Esophagus muscularis mucosa (tissue), 4 donors: Measurements from ENCODE around the gene ANKRD16. TPM values are rescaled to one million over a fixed set of nuclear protein-coding genes. Genes with fewer than 3 reads are reported as not detected.

ENCODE experiments used
- DNase-seq: peaks from one replicate; pipeline ENCODE4 v3.0.0-alpha.2; 2017; ENCODE audit errors: extremely low spot score
- H3K27ac ChIP-seq, 4 donors: fragments of 200-600 bp; sonication (generic); replicated peaks in 1 of 4; 1 replicate in 3 of 4; 2 replicates in 1 of 4; pipeline ENCODE4 v1.5.1; 2016 to 2019; ENCODE audit warnings: mild to moderate bottlenecking in 1 of 4
- H3K27me3 ChIP-seq, 4 donors: fragments of 200-600 bp; sonication (generic); one replicate each; pipeline versions ENCODE4 v1.5.1 to v1.6.0; 2016 to 2019
- H3K36me3 ChIP-seq, 4 donors: fragments of 200-600 bp; sonication (generic); one replicate each; pipeline ENCODE4 v1.5.1; 2016 to 2019
- H3K4me1 ChIP-seq, 4 donors: fragments of 200-600 bp; sonication (generic); one replicate each; pipeline ENCODE4 v1.5.1; 2016 to 2019
- H3K4me3 ChIP-seq, 4 donors: fragments of 200-600 bp; sonication (generic); 1 replicate in 2 of 4; 2 replicates in 2 of 4; pipeline ENCODE4 v1.5.1; 2016 to 2019; ENCODE audit warnings: mild to moderate bottlenecking in 4 of 4, moderate library complexity in 1 of 4
- H3K9me3 ChIP-seq, 4 donors: fragments of 200-600 bp; sonication (generic); 1 replicate in 3 of 4; 2 replicates in 1 of 4; pipeline ENCODE4 v1.5.1; 2016 to 2019
- CTCF ChIP-seq, 3 experiments: fragments of 200-600 bp in 2 of 3; fragments of 450-650 bp in 1 of 3; sonication (generic) in 2 of 3; IDR thresholded peaks; one replicate each; pipeline ENCODE4 v1.5.1; 2017 to 2019; ENCODE audit warnings: antibody characterized with exemption in 3 of 3, mild to moderate bottlenecking in 2 of 3, moderate library complexity in 1 of 3
- EP300 ChIP-seq: sonication (generic); formaldehyde crosslinking; IDR thresholded peaks from one replicate; pipeline ENCODE4 v1.6.1; 2017; ENCODE audit warnings: antibody characterized with exemption
- POLR2A ChIP-seq: fragments of 450-650 bp; IDR thresholded peaks from one replicate; pipeline ENCODE4 v1.6.1; 2017; ENCODE audit warnings: antibody characterized with exemption, moderate library complexity, mild to moderate bottlenecking, low read depth
- POLR2AphosphoS5 ChIP-seq, 2 donors: sonication (generic); formaldehyde crosslinking; IDR thresholded peaks; one replicate each; pipeline ENCODE4 v1.6.1; 2017; ENCODE audit warnings: antibody characterized with exemption in 2 of 2
- WGBS: methylation state at CpG from one replicate; pipeline ENCODE4 v1.1.5; 2018; 5-methylcytosine and 5-hydroxymethylcytosine counted together
- intact Hi-C: fragments of 100-400 bp; cut with DNase I; formaldehyde crosslinking; loops from one replicate; pipeline ENCODE4 v1.15.1; 2023
- total RNA-seq, 4 donors: library from RNA; depleted of rRNA; stranded (reverse); fragments of >200 nt; gene quantifications; one replicate each; pipeline versions ENCODE4 v1.1.0 to v1.2.1, GENCODE V29; 2016

The ANKRD16 gene
- total RNA-seq, 4 donors from 2014 or later = 5.1 to 9.0 (median 5.9) TPM

- WGBS = 87% methylated on average over 10 of the region's 10 CpGs
- DNase-seq = no peak
- TF ChIP-seq CTCF (IDR thresholded peaks at IDR 0.05) (no peak), POLR2A (no peak), POLR2AphosphoS5 (IDR thresholded peaks at IDR 0.05) (no peak)
- no peak overlapping the region for H3K4me3 ChIP-seq
- no peaks in the 10 kb centered on the region for H3K9me3 ChIP-seq
- peaks cover 90 to 100% (median 99%) of the 10 kb centered on the region in 4 donors for H3K36me3 ChIP-seq
- H3K27ac ChIP-seq = no peak overlapping the region
- peaks cover 0 to 3% (median 0%) of the 10 kb centered on the region in 4 donors for H3K4me1 ChIP-seq
- H3K27me3 ChIP-seq = no peaks in the 10 kb centered on the region
- intact Hi-C loops = no loop called here
Measured at GRCh38 chr10:5924889-5925288, 35.2 kb upstream of the ANKRD16 start.

GRCh38 chr10:5921746-5922145 lies 32.1 kb upstream of the ANKRD16 start:
- intact Hi-C loops = no loop called here
- Histone ChIP-seq H3K27me3 (no peaks in the 10 kb centered on the region), H3K4me3 (no peak overlapping the region), H3K9me3 (no peaks in the 10 kb centered on the region), H3K27ac (no peak overlapping the region), H3K36me3 (peaks cover 87 to 100% (median 99%) of the 10 kb centered on the region in 4 donors), H3K4me1 (no peaks in the 10 kb centered on the region)
- DNase-seq = no peak
- no peak for TF ChIP-seq EP300
- TF ChIP-seq CTCF (IDR thresholded peaks at IDR 0.05) = no peak
- TF ChIP-seq POLR2AphosphoS5 (IDR thresholded peaks at IDR 0.05) = no peak
- no peak for TF ChIP-seq POLR2A
- WGBS = 87% methylated on average over 5 of the region's 5 CpGs

GRCh38 chr10:5919568-5919967 lies 29.9 kb upstream of the ANKRD16 start:
- intact Hi-C loops = no loop called here
- no peak for DNase-seq
- no peaks in the 10 kb centered on the region for H3K4me1 ChIP-seq
- no peak overlapping the region for H3K4me3 ChIP-seq
- H3K27me3 ChIP-seq = no peaks in the 10 kb centered on the region
- H3K27ac ChIP-seq = no peak overlapping the region
- 96% methylated on average over 7 of the region's 7 CpGs for WGBS
- no peaks in the 10 kb centered on the region for H3K9me3 ChIP-seq
- peaks cover 88 to 100% (median 99%) of the 10 kb centered on the region in 4 donors for H3K36me3 ChIP-seq
- no peak for TF ChIP-seq CTCF (IDR thresholded peaks at IDR 0.05)
- TF ChIP-seq EP300 = no peak
- no peak for TF ChIP-seq POLR2A
- no peak for TF ChIP-seq POLR2AphosphoS5 (IDR thresholded peaks at IDR 0.05)

DNA sequence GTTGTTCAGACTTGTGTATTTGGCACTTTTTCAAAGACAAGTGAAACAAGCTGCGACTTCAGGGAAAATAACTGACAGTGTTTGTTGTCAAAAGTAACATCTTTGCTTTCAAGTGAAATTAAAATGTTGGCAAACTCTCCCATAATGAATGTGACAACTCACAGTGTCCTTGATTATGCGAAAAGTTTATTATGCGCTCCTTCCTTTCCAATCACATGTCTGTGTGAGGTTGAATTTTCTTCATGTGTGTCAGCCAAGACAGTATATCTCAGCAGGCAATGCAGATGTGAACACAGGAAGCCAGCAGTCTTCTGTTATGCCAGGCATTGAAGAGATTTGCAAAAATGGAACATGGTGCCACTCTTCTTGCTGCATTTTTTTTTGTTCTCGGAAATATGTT lies 29.1 kb upstream of the ANKRD16 start:
- Histone ChIP-seq H3K4me1 (no peaks in the 10 kb centered on the region), H3K27ac (no peak overlapping the region), H3K27me3 (no peaks in the 10 kb centered on the region), H3K9me3 (no peaks in the 10 kb centered on the region), H3K4me3 (no peak overlapping the region), H3K36me3 (peaks cover 88 to 100% (median 99%) of the 10 kb centered on the region in 4 donors)
- intact Hi-C loops = no loop called here
- DNase-seq = no peak
- WGBS = 95% methylated on average over 4 of the region's 4 CpGs
- TF ChIP-seq EP300 (no peak), CTCF (IDR thresholded peaks at IDR 0.05) (no peak), POLR2A (no peak), POLR2AphosphoS5 (IDR thresholded peaks at IDR 0.05) (no peak)

- H3K9me3 ChIP-seq = no peaks in the 10 kb centered on the region
- H3K4me3 ChIP-seq = no peak overlapping the region
- H3K27ac ChIP-seq = no peak overlapping the region
- intact Hi-C loops = no loop called here
- no peaks in the 10 kb centered on the region for H3K27me3 ChIP-seq
- TF ChIP-seq CTCF (IDR thresholded peaks at IDR 0.05) (no peak), EP300 (no peak), POLR2AphosphoS5 (IDR thresholded peaks at IDR 0.05) (no peak), POLR2A (no peak)
- DNase-seq = no peak
- H3K36me3 ChIP-seq = peaks cover 89 to 100% (median 99%) of the 10 kb centered on the region in 4 donors
- no peaks in the 10 kb centered on the region for H3K4me1 ChIP-seq
- WGBS = 94% methylated on average over 12 of the region's 13 CpGs
Measured at GRCh38 chr10:5917305-5917704, 27.6 kb upstream of the ANKRD16 start.
